Endodermal cell (in vitro differentiated cells): ENCODE results near the gene CPHXL2. TPM values are rescaled to one million over a fixed set of nuclear protein-coding genes. Genes with fewer than 3 reads are reported as not detected.

Experiments used
- DNase-seq: peaks from one replicate; pipeline ENCODE4 v3.0.0-alpha.2; 2017
- H3K27ac ChIP-seq: 2 replicates; pipeline ENCODE4 v1.5.1; 2013; ENCODE audit warnings: mild to moderate bottlenecking, low read depth, low read length, moderate library complexity
- H3K27me3 ChIP-seq: 2 replicates; pipeline ENCODE4 v1.6.1; 2013; ENCODE audit warnings: mild to moderate bottlenecking, low read length, moderate library complexity; ENCODE audit not compliant: insufficient read depth, control insufficient read depth, poor library complexity, severe bottlenecking
- H3K36me3 ChIP-seq: 2 replicates; pipeline ENCODE4 v1.7.0; 2013; ENCODE audit warnings: mild to moderate bottlenecking, low read length, moderate library complexity; ENCODE audit not compliant: control insufficient read depth, insufficient read depth
- H3K4me1 ChIP-seq: one replicate; pipeline ENCODE4 v1.7.0; 2013; ENCODE audit warnings: low read length; ENCODE audit not compliant: control insufficient read depth, insufficient read depth
- H3K4me3 ChIP-seq: 2 replicates; pipeline ENCODE4 v1.5.1; 2013; ENCODE audit warnings: mild to moderate bottlenecking, low read length, moderate library complexity
- H3K9ac ChIP-seq: 2 replicates; pipeline ENCODE4 v1.6.1; 2013; ENCODE audit warnings: mild to moderate bottlenecking, low read length, moderate library complexity; ENCODE audit not compliant: poor library complexity, severe bottlenecking; ENCODE audit errors: extremely low read depth
- H3K9me3 ChIP-seq: 2 replicates; pipeline ENCODE4 v1.6.1; 2013; ENCODE audit warnings: mild to moderate bottlenecking, low read length, moderate library complexity; ENCODE audit not compliant: control insufficient read depth
- H3K27ac Mint-ChIP-seq: 2 replicates; pipeline ENCODE4 v1.8.0; 2020; ENCODE audit warnings: mixed read lengths
- H3K27me3 Mint-ChIP-seq: 2 replicates; pipeline ENCODE4 v1.8.0; 2021; ENCODE audit warnings: mild to moderate bottlenecking, mixed read lengths; ENCODE audit not compliant: insufficient read depth
- H3K36me3 Mint-ChIP-seq: 2 replicates; pipeline ENCODE4 v1.8.0; 2020; ENCODE audit warnings: low read depth, mixed read lengths
- H3K4me1 Mint-ChIP-seq: 2 replicates; pipeline ENCODE4 v1.8.0; 2020; ENCODE audit warnings: mixed read lengths
- H3K4me3 Mint-ChIP-seq: 2 replicates; pipeline ENCODE4 v1.8.0; 2020; ENCODE audit warnings: mild to moderate bottlenecking, moderate library complexity, mixed read lengths
- H3K9me3 Mint-ChIP-seq: 2 replicates; pipeline ENCODE4 v1.8.0; 2020; ENCODE audit warnings: mild to moderate bottlenecking, mixed read lengths
- CTCF ChIP-seq: fragments of 200-600 bp; sonication (generic); conservative IDR thresholded peaks from 2 replicates; pipeline ENCODE4 v1.5.0; 2021; ENCODE audit warnings: antibody characterized with exemption, mild to moderate bottlenecking
- WGBS, 2 experiments: methylation state at CpG; one replicate each; pipeline versions ENCODE4 v1.1.5 to v1.1.7; 2013; ENCODE audit warnings: missing lambda C conversion rate in 2 of 2, mixed read lengths in 1 of 2; ENCODE audit not compliant: insufficient coverage in 1 of 2, insufficient read length in 1 of 2; 5-methylcytosine and 5-hydroxymethylcytosine counted together
- total RNA-seq, 2 donors: library from RNA; stranded (reverse); fragmentation: NEBNext Ultra II Directional in 1 of 2; extraction: Animal tissue kit (Norgen Biotek cat#: 25700) in 1 of 2; gene quantifications; 2 replicates in 1 of 2; 3 replicates in 1 of 2; pipeline ENCODE4 v1.2.1, GENCODE V29; 2021

The CPHXL2 gene
- total RNA-seq, 2 donors from 2014 or later, result not detected

GRCh38 chr16:75714661-75715060, 37.9 kb upstream of the CPHXL2 start:
- Mint-ChIP-seq H3K4me1 (no peaks in the 10 kb centered on the region), H3K27me3 (peaks cover 16% of the 10 kb centered on the region), H3K27ac (no peak overlapping the region), H3K4me3 (no peak overlapping the region), H3K9me3 (peaks cover 69% of the 10 kb centered on the region), H3K36me3 (no peaks in the 10 kb centered on the region)
- DNase-seq, result no peak
- no peak overlapping the region for H3K4me3 ChIP-seq
- H3K27me3 ChIP-seq, result no peaks in the 10 kb centered on the region
- no peaks in the 10 kb centered on the region for H3K4me1 ChIP-seq
- H3K9ac ChIP-seq, result no peak overlapping the region
- TF ChIP-seq CTCF, result no peak
- H3K27ac ChIP-seq, result no peak overlapping the region
- no peaks in the 10 kb centered on the region for H3K36me3 ChIP-seq
- H3K9me3 ChIP-seq, result peaks cover 37% of the 10 kb centered on the region

GRCh38 chr16:75710344-75710743, 33.5 kb upstream of the CPHXL2 start:
- H3K9me3 Mint-ChIP-seq, result peaks cover 56% of the 10 kb centered on the region
- Histone ChIP-seq H3K4me3 (no peak overlapping the region), H3K9ac (no peak overlapping the region), H3K36me3 (no peaks in the 10 kb centered on the region), H3K4me1 (no peaks in the 10 kb centered on the region), H3K9me3 (peaks cover 32% of the 10 kb centered on the region), H3K27me3 (no peaks in the 10 kb centered on the region), H3K27ac (no peak overlapping the region)
- peaks cover 20% of the 10 kb centered on the region for H3K27me3 Mint-ChIP-seq
- no peak overlapping the region for H3K4me3 Mint-ChIP-seq
- WGBS, 2 experiments, result 91 to 100% methylated on average over 2 of the region's 2 CpGs
- no peak for TF ChIP-seq CTCF
- H3K36me3 Mint-ChIP-seq, result no peaks in the 10 kb centered on the region
- DNase-seq, result no peak
- H3K27ac Mint-ChIP-seq, result no peak overlapping the region
- H3K4me1 Mint-ChIP-seq, result no peaks in the 10 kb centered on the region

- Mint-ChIP-seq H3K4me1 (peaks cover 4% of the 10 kb centered on the region), H3K9me3 (peaks cover 16% of the 10 kb centered on the region)
- TF ChIP-seq CTCF, result no peak
Measured at GRCh38 chr16:75703306-75703705, 26.5 kb upstream of the CPHXL2 start.

More at GRCh38 chr16:75703306-75703705, 26.5 kb upstream of the CPHXL2 start:
- H3K36me3 Mint-ChIP-seq, result no peaks in the 10 kb centered on the region
- H3K27me3 ChIP-seq, result no peaks in the 10 kb centered on the region
- peaks cover 15% of the 10 kb centered on the region for H3K9me3 ChIP-seq
- H3K36me3 ChIP-seq, result no peaks in the 10 kb centered on the region
- no peak overlapping the region for H3K27ac Mint-ChIP-seq
- peaks cover 9% of the 10 kb centered on the region for H3K27me3 Mint-ChIP-seq
- 93 to 95% methylated on average over 4 of the region's 4 CpGs for WGBS, 2 experiments
- no peaks in the 10 kb centered on the region for H3K4me1 ChIP-seq
- DNase-seq, result no peak
- H3K4me3 Mint-ChIP-seq, result no peak overlapping the region
- no peak overlapping the region for H3K27ac ChIP-seq
- H3K4me3 ChIP-seq, result no peak overlapping the region
- H3K9ac ChIP-seq, result no peak overlapping the region
